Measurements from ENCODE around the gene TOMM70. TPM values are rescaled to one million over a fixed set of nuclear protein-coding genes. Genes with fewer than 3 reads are reported as not detected.
"Not testable (repeated sequence)": the region's sequence is repeated elsewhere in the genome, so short reads cannot be mapped to it uniquely, and the experiment has no call there.

Gene TOMM70
- total RNA-seq, 1 donor from 2014 or later = 57.3 TPM

- DNase-seq (ENCODE audit: low read depth) = no peak
Measured at GRCh38 chr3:100364421-100364820, 36.5 kb downstream of the TOMM70 start.

GRCh38 chr3:100361897-100362296 is 39.0 kb downstream of the TOMM70 start:
- DNase-seq (ENCODE audit: low read depth) = no peak

GRCh38 chr3:100360757-100361496 is 40.0 kb downstream of the TOMM70 start:
- DNase-seq (ENCODE audit: low read depth) = no peak

- DNase-seq (ENCODE audit: low read depth) = peak; percentile 60
Measured at GRCh38 chr3:100359035-100359434, 41.9 kb downstream of the TOMM70 start.

- peak; percentile 83 for DNase-seq (ENCODE audit: low read depth)
Measured at GRCh38 chr3:100358413-100358812, 42.5 kb downstream of the TOMM70 start.

GRCh38 chr3:100354850-100355249 is 46.0 kb downstream of the TOMM70 start:
- peak; percentile 71 for DNase-seq (ENCODE audit: low read depth)

GRCh38 chr3:100352296-100353231 is 48.3 kb downstream of the TOMM70 start:
- peak; percentile 49 for DNase-seq (ENCODE audit: low read depth)

GRCh38 chr3:100351770-100352169 is 49.1 kb downstream of the TOMM70 start:
- not testable (repeated sequence) for DNase-seq (ENCODE audit: low read depth)

- no peak for DNase-seq (ENCODE audit: low read depth)
Measured at GRCh38 chr3:100348727-100349126, 52.2 kb downstream of the TOMM70 start.

GRCh38 chr3:100340527-100340926 is 60.4 kb downstream of the TOMM70 start:
- no peak for DNase-seq (ENCODE audit: low read depth)

GRCh38 chr3:100339786-100340185 is 61.1 kb downstream of the TOMM70 start:
- DNase-seq (ENCODE audit: low read depth) = no peak

GRCh38 chr3:100338911-100339310 is 62.0 kb downstream of the TOMM70 start:
- DNase-seq (ENCODE audit: low read depth) = no peak

- DNase-seq (ENCODE audit: low read depth) = not testable (repeated sequence)
Measured at GRCh38 chr3:100336229-100336628, 64.7 kb downstream of the TOMM70 start.

- DNase-seq (ENCODE audit: low read depth) = peak; percentile 16
Measured at GRCh38 chr3:100335434-100335833, 65.5 kb downstream of the TOMM70 start.

GRCh38 chr3:100334488-100335351 is 66.2 kb downstream of the TOMM70 start, which contains the start of gene NIT2:
TSS of gene NIT2 (plus strand) at chr3:100334757. CDS start at chr3:100334792, 35 bp downstream.
- peak; percentile 73 for DNase-seq (ENCODE audit: low read depth)

GRCh38 chr3:100333970-100334487 is 66.9 kb downstream of the TOMM70 start:
- DNase-seq (ENCODE audit: low read depth) = no peak

- DNase-seq (ENCODE audit: low read depth) = no peak
Measured at GRCh38 chr3:100333051-100333450, 67.8 kb downstream of the TOMM70 start.

- DNase-seq (ENCODE audit: low read depth) = no peak
Measured at GRCh38 chr3:100331660-100332059, 69.2 kb downstream of the TOMM70 start.

GRCh38 chr3:100330651-100331050 is 70.2 kb downstream of the TOMM70 start:
- DNase-seq (ENCODE audit: low read depth) = no peak

- DNase-seq (ENCODE audit: low read depth) = no peak
Measured at GRCh38 chr3:100329800-100330489, 70.9 kb downstream of the TOMM70 start.

GRCh38 chr3:100327377-100327776 is 73.5 kb downstream of the TOMM70 start:
- DNase-seq (ENCODE audit: low read depth) = not testable (repeated sequence)

All from renal cortical epithelial cell (primary cell).